B cell (primary cell): ENCODE data around the gene KIF2A. TPM values are rescaled to one million over a fixed set of nuclear protein-coding genes. Genes with fewer than 3 reads are reported as not detected.
A peak's percentile ranks its signal among the peaks of the same experiment; 100 is the strongest.

ENCODE experiments used
- ATAC-seq: fragments of 200-7000 bp; cut with Tn5 transposase; one replicate; pipeline ENCODE4 v1.10.0; 2021; ENCODE audit warnings: low read depth, mild to moderate bottlenecking, moderate number of reproducible peaks, moderate library complexity
- CTCF ChIA-PET: fragments of 350-600 bp; sonication (Branson Sonifier 250); formaldehyde crosslinking; loops from one replicate; lab custom pipeline; 2021; ENCODE audit warnings: antibody characterized with exemption, inconsistent platforms; lab: Charles Lee
- POLR2A ChIA-PET: fragments of 350-600 bp; sonication (Branson Sonifier 250); formaldehyde crosslinking; loops from one replicate; lab custom pipeline; 2021; ENCODE audit warnings: antibody characterized with exemption; lab: Charles Lee
- DNase-seq: peaks from one replicate; pipeline ENCODE4 v3.0.0; 2013
- H2AFZ ChIP-seq: 2 replicates; pipeline ENCODE4 v1.6.1; 2012; ENCODE audit warnings: mild to moderate bottlenecking, low read depth, low read length; ENCODE audit not compliant: insufficient read depth, poor library complexity, severe bottlenecking
- H3K27ac ChIP-seq, 2 donors: 1 replicate in 1 of 2; 2 replicates in 1 of 2; pipeline ENCODE4 v1.5.1; 2012 to 2013; ENCODE audit warnings: low read length in 2 of 2, mild to moderate bottlenecking in 2 of 2, moderate library complexity in 1 of 2
- H3K27me3 ChIP-seq, 4 experiments: fragments of 200-600 bp in 1 of 4; sonication (generic) in 1 of 4; replicated peaks in 1 of 4; 1 replicate in 2 of 4; 2 replicates in 2 of 4; pipeline versions ENCODE4 v1.6.1 to v1.7.0; 2013 to 2016; ENCODE audit warnings: low read length in 3 of 4, mild to moderate bottlenecking in 2 of 4, mixed read lengths in 1 of 4, moderate library complexity in 1 of 4; ENCODE audit not compliant: insufficient read depth in 4 of 4, control insufficient read depth in 3 of 4; ENCODE audit errors: control extremely low read depth in 1 of 4
- H3K36me3 ChIP-seq, 2 experiments: replicated peaks in 1 of 2; 1 replicate in 1 of 2; 2 replicates in 1 of 2; pipeline versions ENCODE4 v1.6.1 to v1.7.1; 2013; ENCODE audit warnings: low read length in 1 of 2; ENCODE audit not compliant: insufficient read depth in 2 of 2, control insufficient read depth in 1 of 2; ENCODE audit errors: control extremely low read depth in 1 of 2, extremely low read depth in 1 of 2
- H3K4me1 ChIP-seq, 2 donors: fragments of 200-600 bp in 1 of 2; sonication (generic) in 1 of 2; 1 replicate in 1 of 2; 2 replicates in 1 of 2; pipeline versions ENCODE4 v1.5.1 to v1.6.1; 2013 to 2017; ENCODE audit warnings: low read length in 2 of 2; ENCODE audit not compliant: control insufficient read depth in 2 of 2, insufficient read depth in 2 of 2
- H3K4me2 ChIP-seq: replicated peaks from 2 replicates; pipeline ENCODE3; 2012; ENCODE audit warnings: mild to moderate bottlenecking, low read depth, low read length; ENCODE audit not compliant: poor library complexity, severe bottlenecking
- H3K4me3 ChIP-seq, 5 experiments: fragments of 200-600 bp in 1 of 5; sonication (generic) in 1 of 5; 1 replicate in 3 of 5; 2 replicates in 2 of 5; pipeline versions ENCODE4 v1.5.1 to v1.7.0; 2011 to 2016; ENCODE audit warnings: low read length in 4 of 5, mild to moderate bottlenecking in 4 of 5, low read depth in 2 of 5, control low read depth in 1 of 5, moderate library complexity in 1 of 5; ENCODE audit not compliant: insufficient read depth in 1 of 5; ENCODE audit errors: control extremely low read depth in 1 of 5, extremely low read depth in 1 of 5
- H3K79me2 ChIP-seq: fragments of 200-600 bp; sonication (generic); one replicate; pipeline ENCODE4 v1.6.0; 2016; ENCODE audit warnings: low read length; ENCODE audit not compliant: control insufficient read depth, insufficient read depth
- H3K9ac ChIP-seq: fragments of 200-600 bp; sonication (generic); 2 replicates; pipeline ENCODE4 v1.6.1; 2017; ENCODE audit warnings: mild to moderate bottlenecking, low read length, moderate library complexity
- H3K9me3 ChIP-seq, 3 donors: one replicate each; pipeline versions ENCODE4 v1.6.1 to v1.7.1; 2013; ENCODE audit warnings: low read length in 2 of 3; ENCODE audit not compliant: control insufficient read depth in 2 of 3, insufficient read depth in 1 of 3; ENCODE audit errors: control extremely low read depth in 1 of 3
- H4K20me1 ChIP-seq: 2 replicates; pipeline ENCODE4 v1.6.0; 2012; ENCODE audit warnings: mild to moderate bottlenecking, low read length; ENCODE audit not compliant: insufficient read depth, control insufficient read depth, poor library complexity, severe bottlenecking
- H3K27ac Mint-ChIP-seq: one replicate; pipeline ENCODE4 v1.8.0; 2021; ENCODE audit warnings: mixed read lengths
- H3K27me3 Mint-ChIP-seq: one replicate; pipeline ENCODE4 v1.8.0; 2021; ENCODE audit warnings: mixed read lengths
- H3K4me1 Mint-ChIP-seq: one replicate; pipeline ENCODE4 v1.8.0; 2021; ENCODE audit warnings: mixed read lengths
- H3K4me3 Mint-ChIP-seq: one replicate; pipeline ENCODE4 v1.8.0; 2021; ENCODE audit warnings: mixed read lengths
- H3K9me3 Mint-ChIP-seq: one replicate; pipeline ENCODE4 v1.8.0; 2022; ENCODE audit warnings: mixed read lengths; ENCODE audit not compliant: insufficient read depth
- CTCF ChIP-seq: fragments of 200-600 bp; IDR thresholded peaks from one replicate; pipeline ENCODE4 v1.8.0; 2022; ENCODE audit warnings: antibody characterized with exemption, mild to moderate bottlenecking
- EZH2 ChIP-seq: IDR thresholded peaks from 2 replicates; pipeline ENCODE4 v1.6.1; 2012; ENCODE audit warnings: borderline replicate concordance, low read depth, mild to moderate bottlenecking, moderate library complexity, low read length; ENCODE audit not compliant: insufficient read depth, poor library complexity, severe bottlenecking
- WGBS: methylation state at CpG from one replicate; pipeline ENCODE4 v1.1.5; 2013; ENCODE audit warnings: missing lambda C conversion rate; ENCODE audit not compliant: insufficient coverage; 5-methylcytosine and 5-hydroxymethylcytosine counted together
- intact Hi-C: fragments of 100-400 bp; cut with micrococcal nuclease; formaldehyde crosslinking; loops from one replicate; pipeline ENCODE4 v1.10.0; 2022
- polyA plus RNA-seq: library from polyadenylated mRNA; depleted of rRNA; stranded (reverse); fragments of >200 nt; gene quantifications from 2 replicates; pipeline ENCODE4 v1.2.3, GENCODE V29; 2012
- total RNA-seq, 2 donors: library from RNA; stranded (reverse); fragments of 120-200 nt in 1 of 2; gene quantifications; 1 replicate in 1 of 2; 2 replicates in 1 of 2; pipeline versions ENCODE4 v1.2.3 to v1.2.4, GENCODE V29; 2013 to 2022

Gene KIF2A
- total and polyA plus RNA-seq, 2 donors (not counting 1 experiment from before 2014, with no cell fraction given): 12.9 to 59.0 TPM

GRCh38 chr5:62412549-62413329 is 106.7 kb downstream of the KIF2A start, which contains the start of gene IPO11:
TSS of gene IPO11 (plus strand) at chr5:62412763. CDS start at chr5:62437280, 24,517 bp downstream.
- Histone ChIP-seq H3K36me3 (no peaks in the 10 kb centered on the region), H3K27ac (peak within 1 kb of the TSS; percentile 72 to 85), H2AFZ (peak within 1 kb of the TSS; percentile 97), H3K4me3 (peak within 1 kb of the TSS; percentile 67 to 97 (median 80)), H3K4me2 (peak within 1 kb of the TSS; percentile 75), H3K4me1 (peaks cover 13 to 15% of the 10 kb centered on the region in 2 donors), H3K79me2 (peaks cover 53% of the 10 kb centered on the region), H3K9ac (peak within 1 kb of the TSS; percentile 82), H3K9me3 (no peaks in the 10 kb centered on the region), H4K20me1 (peaks cover 8% of the 10 kb centered on the region), H3K27me3 (no peaks in the 10 kb centered on the region)
- ATAC-seq (peak; percentile 96), DNase-seq (peak; percentile 99)
- CTCF ChIA-PET: interaction anchor here (3.1 kb wide), 1 partner anchor 9 kb away, joined by 14 read pairs; the partner anchor contains the start of gene DIMT1
- POLR2A ChIA-PET: interaction anchor here (0.6 to 2.7 kb wide), 3 partner anchors 9 to 1087 kb away, joined by 4 to 25 read pairs (median 7); partner anchors contain the start of genes DIMT1 and KIF2A
- Mint-ChIP-seq H3K9me3 (no peaks in the 10 kb centered on the region), H3K4me1 (peaks cover 17% of the 10 kb centered on the region), H3K27ac (peak within 1 kb of the TSS; percentile 91), H3K4me3 (peak within 1 kb of the TSS; percentile 84), H3K27me3 (no peaks in the 10 kb centered on the region)
- under 1% methylated on average over 65 of the region's 66 CpGs for WGBS
- intact Hi-C loops: loop anchor here (1.0 kb wide), 2 partner anchors 9 to 106 kb away; partner anchors contain the start of genes DIMT1 and KIF2A
- TF ChIP-seq CTCF: no peak
- TF ChIP-seq EZH2: no peak
